Measurements from ENCODE around the gene NRG2. TPM values are rescaled to one million over a fixed set of nuclear protein-coding genes. Genes with fewer than 3 reads are reported as not detected.

The NRG2 gene
- total RNA-seq, 1 experiment from 2014 or later, result not detected

- BruUV-seq (replicated peaks), result no TSS peak
- POLR2A ChIA-PET (ENCODE audit: low non-redundant PET), result no interaction called here
- intact Hi-C loops (cut with micrococcal nuclease; ENCODE audit: unreplicated experiment), result no loop called here
- no peak overlapping the region for H3K27ac ChIP-seq (ENCODE audit: low read depth, low read length, poor library complexity, severe bottlenecking)
- H3K36me3 ChIP-seq (ENCODE audit: insufficient read depth, low read length, poor library complexity, severe bottlenecking), result no peaks in the 10 kb centered on the region
- peaks cover 24% of the 10 kb centered on the region for H3K27me3 ChIP-seq (replicated peaks; ENCODE audit: insufficient read depth, low read depth, low read length, poor library complexity)
- H3K4me1 ChIP-seq (ENCODE audit: insufficient read depth, low read length, poor library complexity, severe bottlenecking), result no peaks in the 10 kb centered on the region
- no peak for DNase-seq (ENCODE audit: low spot score)
- H3K9me3 ChIP-seq (ENCODE audit: low read depth, low read length, poor library complexity, severe bottlenecking), result no peaks in the 10 kb centered on the region
- H3K4me3 ChIP-seq (ENCODE audit: low read depth, low read length, poor library complexity, severe bottlenecking), result no peak overlapping the region
- CTCF ChIA-PET, result no interaction called here
- no peak for TF ChIP-seq EZH2 (IDR thresholded peaks at IDR 0.05; ENCODE audit: borderline replicate concordance, low read depth, low read length, poor library complexity, severe bottlenecking)
- TF ChIP-seq, protein P1, sequence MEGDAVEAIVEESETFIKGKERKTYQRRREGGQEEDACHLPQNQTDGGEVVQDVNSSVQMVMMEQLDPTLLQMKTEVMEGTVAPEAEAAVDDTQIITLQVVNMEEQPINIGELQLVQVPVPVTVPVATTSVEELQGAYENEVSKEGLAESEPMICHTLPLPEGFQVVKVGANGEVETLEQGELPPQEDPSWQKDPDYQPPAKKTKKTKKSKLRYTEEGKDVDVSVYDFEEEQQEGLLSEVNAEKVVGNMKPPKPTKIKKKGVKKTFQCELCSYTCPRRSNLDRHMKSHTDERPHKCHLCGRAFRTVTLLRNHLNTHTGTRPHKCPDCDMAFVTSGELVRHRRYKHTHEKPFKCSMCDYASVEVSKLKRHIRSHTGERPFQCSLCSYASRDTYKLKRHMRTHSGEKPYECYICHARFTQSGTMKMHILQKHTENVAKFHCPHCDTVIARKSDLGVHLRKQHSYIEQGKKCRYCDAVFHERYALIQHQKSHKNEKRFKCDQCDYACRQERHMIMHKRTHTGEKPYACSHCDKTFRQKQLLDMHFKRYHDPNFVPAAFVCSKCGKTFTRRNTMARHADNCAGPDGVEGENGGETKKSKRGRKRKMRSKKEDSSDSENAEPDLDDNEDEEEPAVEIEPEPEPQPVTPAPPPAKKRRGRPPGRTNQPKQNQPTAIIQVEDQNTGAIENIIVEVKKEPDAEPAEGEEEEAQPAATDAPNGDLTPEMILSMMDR (conservative IDR thresholded peaks at IDR 0.05; ENCODE audit: low read depth, low read length), result no peak
These were observed 112.7 kb downstream of the NRG2 start for GRCh38 chr5:139930406-139930805.

GRCh38 chr5:139926797-139927503 lies 116.1 kb downstream of the NRG2 start:
- intact Hi-C loops (cut with micrococcal nuclease; ENCODE audit: unreplicated experiment), result no loop called here
- CTCF ChIA-PET, result no interaction called here
- BruUV-seq (replicated peaks), result no TSS peak

DNA sequence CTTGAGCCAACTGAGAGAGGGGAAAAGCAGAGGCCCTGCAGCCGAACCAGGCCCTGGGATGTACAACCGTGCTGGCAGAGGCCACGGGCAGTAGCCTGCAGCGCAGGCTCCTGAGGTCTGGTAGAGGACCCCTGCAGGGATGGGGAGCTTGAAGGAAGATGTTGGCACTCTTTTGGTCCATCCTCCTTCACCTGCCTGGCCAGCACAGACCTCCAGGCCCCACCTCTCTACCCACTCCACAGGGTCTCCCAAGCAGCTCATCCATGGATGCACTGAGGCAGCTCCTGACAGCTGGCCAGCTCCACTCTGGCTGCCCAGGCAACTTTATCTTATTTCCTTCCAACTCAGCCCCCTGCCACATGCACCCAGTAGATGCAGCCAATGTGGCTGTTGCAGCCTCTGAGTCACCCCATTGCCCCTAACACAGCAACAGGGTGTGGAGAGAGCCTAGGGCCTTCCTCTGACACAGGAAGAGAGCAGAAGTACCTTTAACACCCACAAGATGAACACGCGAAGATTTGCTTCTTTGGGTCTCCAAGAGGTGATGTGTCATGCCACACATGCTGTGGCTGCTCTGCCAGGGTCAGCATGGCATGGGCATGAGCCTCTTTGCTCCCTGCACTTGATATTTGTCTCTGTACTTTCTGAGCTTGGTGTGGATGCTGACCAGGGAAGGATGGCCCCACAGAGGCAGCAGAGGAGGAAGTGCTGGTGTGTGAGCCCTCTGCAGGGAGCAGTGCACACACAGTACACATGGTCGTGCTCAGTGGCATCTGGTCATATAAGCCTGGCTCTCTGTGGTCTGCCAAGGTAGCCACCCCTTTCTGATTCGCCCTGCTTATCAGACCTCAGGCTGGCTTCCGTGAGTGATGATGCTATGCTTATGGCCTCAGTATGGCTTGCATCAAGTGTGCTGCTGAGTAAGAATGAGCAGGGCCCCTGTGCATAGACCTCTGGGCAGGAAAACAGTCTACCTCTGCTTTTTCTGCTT lies 117.2 kb downstream of the NRG2 start:
- intact Hi-C loops (cut with micrococcal nuclease; ENCODE audit: unreplicated experiment), result no loop called here
- no peaks in the 10 kb centered on the region for H3K9me3 ChIP-seq (ENCODE audit: low read depth, low read length, poor library complexity, severe bottlenecking)
- no peaks in the 10 kb centered on the region for H3K4me1 ChIP-seq (ENCODE audit: insufficient read depth, low read length, poor library complexity, severe bottlenecking)
- DNase-seq (ENCODE audit: low spot score), result no peak
- no TSS peak for BruUV-seq (replicated peaks)
- no peak overlapping the region for H3K4me3 ChIP-seq (ENCODE audit: low read depth, low read length, poor library complexity, severe bottlenecking)
- H3K27me3 ChIP-seq (replicated peaks; ENCODE audit: insufficient read depth, low read depth, low read length, poor library complexity), result peaks cover 28% of the 10 kb centered on the region
- ChIA-PET POLR2A (ENCODE audit: low non-redundant PET) (no interaction called here), CTCF (no interaction called here)
- TF ChIP-seq, protein P1 (conservative IDR thresholded peaks at IDR 0.05; ENCODE audit: low read depth, low read length), result no peak
- TF ChIP-seq EZH2 (IDR thresholded peaks at IDR 0.05; ENCODE audit: borderline replicate concordance, low read depth, low read length, poor library complexity, severe bottlenecking), result no peak
- H3K36me3 ChIP-seq (ENCODE audit: insufficient read depth, low read length, poor library complexity, severe bottlenecking), result no peaks in the 10 kb centered on the region
- no peak overlapping the region for H3K27ac ChIP-seq (ENCODE audit: low read depth, low read length, poor library complexity, severe bottlenecking)

More at GRCh38 chr5:139926797-139927503, 116.1 kb downstream of the NRG2 start:
- H3K36me3 ChIP-seq (ENCODE audit: insufficient read depth, low read length, poor library complexity, severe bottlenecking), result no peaks in the 10 kb centered on the region
- H3K27ac ChIP-seq (ENCODE audit: low read depth, low read length, poor library complexity, severe bottlenecking), result no peak overlapping the region
- no peak for DNase-seq (ENCODE audit: low spot score)
- POLR2A ChIA-PET (ENCODE audit: low non-redundant PET), result no interaction called here
- no peaks in the 10 kb centered on the region for H3K9me3 ChIP-seq (ENCODE audit: low read depth, low read length, poor library complexity, severe bottlenecking)
- no peak overlapping the region for H3K4me3 ChIP-seq (ENCODE audit: low read depth, low read length, poor library complexity, severe bottlenecking)
- H3K27me3 ChIP-seq (replicated peaks; ENCODE audit: insufficient read depth, low read depth, low read length, poor library complexity), result peaks cover 21% of the 10 kb centered on the region
- no peak for TF ChIP-seq EZH2 (IDR thresholded peaks at IDR 0.05; ENCODE audit: borderline replicate concordance, low read depth, low read length, poor library complexity, severe bottlenecking)
- TF ChIP-seq, protein P1 (conservative IDR thresholded peaks at IDR 0.05; ENCODE audit: low read depth, low read length), result no peak
- no peaks in the 10 kb centered on the region for H3K4me1 ChIP-seq (ENCODE audit: insufficient read depth, low read length, poor library complexity, severe bottlenecking)
